HG03439 (cell line): ENCODE measurements around the gene HPGDS.
"Not testable (repeated sequence)": the region's sequence is repeated elsewhere in the genome, so short reads cannot be mapped to it uniquely, and the experiment has no call there.

ENCODE experiments used
- ATAC-seq: cut with Tn5 transposase; IDR thresholded peaks from one replicate; pipeline ENCODE4 v1.9.1; 2021; ENCODE audit warnings: mild to moderate bottlenecking, moderate library complexity; ENCODE audit not compliant: unreplicated experiment

HPGDS gene

GRCh38 chr4:94332983-94333590 lies 9.5 kb downstream of the HPGDS start:
- no peak for ATAC-seq

- no peak for ATAC-seq
Measured at GRCh38 chr4:94329933-94330332, 12.7 kb downstream of the HPGDS start.

GRCh38 chr4:94325835-94326234 lies 16.8 kb downstream of the HPGDS start:
- no peak for ATAC-seq

DNA sequence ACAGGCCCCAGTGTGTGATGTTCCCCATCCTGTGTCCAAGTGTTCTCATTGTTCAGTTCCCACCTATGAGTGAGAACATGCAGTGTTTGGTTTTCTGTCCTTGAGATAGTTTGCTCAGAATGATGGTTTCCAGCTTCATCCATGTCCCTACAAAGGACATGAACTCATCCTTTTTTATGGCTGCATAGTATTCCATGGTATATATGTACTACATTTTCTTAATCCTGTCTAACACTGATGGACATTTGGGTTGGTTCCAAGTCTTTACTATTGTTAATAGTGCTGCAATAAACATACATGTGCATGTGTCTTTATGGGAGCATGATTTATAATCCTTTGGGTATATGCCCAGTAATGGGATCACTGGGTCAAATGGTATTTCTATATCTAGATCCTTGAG lies 22.7 kb downstream of the HPGDS start:
- ATAC-seq: not testable (repeated sequence)

DNA sequence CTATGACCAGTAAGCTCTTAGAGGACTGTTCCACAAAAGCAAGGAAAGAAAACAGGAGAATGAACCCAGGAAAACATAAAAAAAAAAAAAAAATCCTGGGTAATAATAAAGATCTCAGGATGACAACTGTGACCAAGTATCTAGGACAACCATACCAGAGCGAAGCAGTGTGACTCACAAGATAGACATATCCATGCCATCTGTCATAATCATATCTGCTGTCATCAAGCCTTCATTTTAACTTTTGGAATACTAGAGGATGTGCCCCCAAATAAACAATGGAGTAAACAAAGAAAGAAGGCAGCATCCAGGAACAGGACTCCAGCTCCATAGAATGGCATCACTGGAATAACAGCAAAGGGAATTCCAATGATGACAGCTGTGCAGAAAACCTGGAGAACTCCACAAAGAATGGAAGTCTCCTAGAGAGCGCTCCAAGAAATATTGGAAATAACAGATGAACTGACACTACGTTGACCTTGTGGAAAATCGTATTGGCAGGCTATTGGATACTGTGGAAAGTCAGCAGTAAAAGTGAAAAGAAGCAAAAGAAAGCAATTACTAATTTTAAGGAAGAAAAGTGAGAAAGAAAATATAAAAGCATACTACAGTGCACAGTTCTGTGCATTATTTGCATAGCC lies 35.3 kb downstream of the HPGDS start:
- no peak for ATAC-seq

- ATAC-seq: no peak
Measured at GRCh38 chr4:94306713-94307112, 35.9 kb downstream of the HPGDS start.

DNA sequence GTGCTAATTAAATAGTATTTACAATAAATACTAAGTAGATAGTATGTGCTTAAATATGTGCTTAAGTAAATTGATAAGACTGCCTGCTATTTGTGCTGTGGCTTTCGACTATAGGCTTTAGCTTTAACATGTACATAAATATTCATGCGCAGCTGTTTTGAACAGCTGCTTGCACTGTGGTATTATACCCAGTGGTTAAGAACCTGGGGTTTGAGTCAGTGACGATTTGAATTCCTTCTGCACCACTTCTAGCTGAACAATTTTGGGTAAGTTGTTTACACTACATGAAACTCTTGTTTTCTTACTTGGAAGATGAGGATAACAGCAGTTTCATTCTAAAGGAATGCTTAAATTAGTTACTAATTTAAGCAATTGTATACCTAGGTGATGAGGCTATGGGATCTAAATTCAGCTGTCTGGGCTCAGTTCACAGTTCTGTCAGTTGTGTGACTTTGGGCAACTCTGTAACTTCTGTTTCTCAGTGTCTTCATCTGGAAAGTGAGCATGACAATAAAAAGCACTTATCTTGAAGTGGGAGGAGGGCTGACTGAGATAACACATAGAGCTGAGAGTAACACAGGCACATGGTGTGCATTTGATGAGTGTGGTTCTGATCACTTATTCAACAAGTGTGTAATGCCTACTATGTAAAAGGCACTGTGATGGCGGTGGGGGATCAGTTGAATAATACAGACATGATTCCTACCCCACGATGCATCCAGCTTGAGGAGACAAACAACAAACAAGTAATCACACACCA lies 37.0 kb downstream of the HPGDS start:
- ATAC-seq: no peak

DNA sequence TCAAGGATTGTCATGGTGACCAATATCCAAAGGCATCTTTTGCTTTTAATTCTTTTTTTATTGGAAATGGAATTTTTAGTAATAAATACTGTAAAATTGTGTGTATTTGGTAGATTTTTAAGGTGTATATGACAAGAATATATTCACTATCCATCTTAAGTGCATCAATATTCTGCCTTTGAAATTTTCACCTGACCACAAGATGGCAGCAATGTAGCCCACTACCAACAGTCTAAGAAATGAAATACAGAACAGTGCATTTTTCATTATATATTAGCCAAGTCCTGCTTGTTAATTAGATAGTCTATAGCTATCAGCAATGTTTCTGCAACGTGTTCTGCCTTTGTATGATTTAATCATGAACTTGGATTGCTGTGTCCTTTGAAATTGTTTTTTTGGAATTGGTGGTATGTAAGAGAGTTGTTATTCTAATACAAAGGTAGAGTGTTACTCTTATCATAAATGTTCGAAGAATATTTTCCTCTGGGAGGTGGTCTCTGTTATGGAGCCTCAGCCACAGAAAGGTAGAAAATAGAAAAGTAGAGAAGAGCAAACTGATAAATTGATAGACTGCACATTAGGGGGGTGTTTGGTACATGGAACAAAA lies 38.2 kb downstream of the HPGDS start:
- peak; percentile 56 for ATAC-seq

- no peak for ATAC-seq
Measured at GRCh38 chr4:94302191-94302590, 40.4 kb downstream of the HPGDS start.

DNA sequence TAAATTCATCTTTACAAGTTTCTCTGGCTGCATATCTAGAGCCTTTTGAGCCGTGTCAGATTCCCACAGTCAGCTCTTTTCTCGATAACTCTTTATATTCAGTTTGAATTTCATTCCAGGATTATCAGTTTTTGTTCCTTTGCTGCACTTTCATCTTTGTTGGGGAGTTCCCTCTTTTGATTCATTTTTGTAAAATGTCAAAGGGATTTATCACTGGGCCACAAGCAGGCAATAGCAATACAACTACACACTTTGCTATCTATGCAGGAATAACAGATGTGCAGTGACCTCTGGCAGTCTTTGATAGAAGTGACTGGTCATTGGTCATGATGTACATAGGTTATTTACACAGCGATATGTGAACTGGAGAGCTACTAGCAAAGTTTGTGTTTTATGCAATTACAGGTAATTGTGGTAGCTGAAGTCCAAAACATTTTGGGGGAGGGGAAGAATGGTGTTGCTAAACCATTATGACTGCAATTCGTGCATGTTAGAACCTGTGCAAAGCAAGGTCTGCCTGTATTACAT lies 43.8 kb downstream of the HPGDS start:
- no peak for ATAC-seq

GRCh38 chr4:94295473-94295872 lies 47.2 kb downstream of the HPGDS start:
- ATAC-seq: not testable (repeated sequence)

GRCh38 chr4:94293981-94294380 lies 48.7 kb downstream of the HPGDS start:
- not testable (repeated sequence) for ATAC-seq

GRCh38 chr4:94290245-94290644 lies 52.4 kb downstream of the HPGDS start:
- ATAC-seq: no peak

GRCh38 chr4:94285666-94286065 lies 57.0 kb downstream of the HPGDS start:
- ATAC-seq: no peak

DNA sequence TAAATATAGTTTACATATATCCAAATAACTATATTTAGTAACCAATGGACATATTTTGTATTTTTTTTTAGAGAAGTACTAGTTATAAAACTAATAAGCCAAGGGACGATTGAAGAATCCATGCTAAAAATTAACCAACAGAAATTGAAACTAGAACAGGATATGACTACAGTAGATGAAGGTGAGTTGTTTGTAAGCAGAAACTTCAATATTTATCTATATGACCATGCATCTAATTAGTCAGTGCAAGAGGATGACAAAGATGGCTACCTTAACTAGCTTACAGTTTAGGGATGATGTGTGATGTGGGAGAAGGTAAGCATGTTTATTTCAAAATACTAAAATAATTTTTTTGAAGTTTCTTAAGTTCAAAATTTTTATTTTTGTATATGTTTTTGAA lies 57.7 kb downstream of the HPGDS start:
- ATAC-seq: no peak

DNA sequence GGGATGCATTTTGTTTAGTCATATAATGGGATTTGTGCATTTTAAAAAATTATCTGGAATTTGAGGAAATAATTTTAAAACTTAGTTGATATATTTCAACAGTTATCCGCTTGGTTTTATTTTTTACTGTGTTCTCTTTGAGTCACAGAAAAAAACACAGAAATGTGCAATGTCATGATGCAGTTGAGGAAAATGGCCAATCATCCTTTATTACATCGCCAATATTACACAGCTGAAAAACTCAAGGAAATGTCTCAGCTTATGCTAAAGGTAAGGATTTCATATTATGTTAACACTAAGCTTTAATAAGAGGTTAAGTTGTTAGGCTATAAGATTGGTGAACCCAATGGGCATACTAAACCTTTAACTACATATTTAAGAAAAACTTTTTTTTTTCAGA lies 63.9 kb downstream of the HPGDS start:
- ATAC-seq: no peak

DNA sequence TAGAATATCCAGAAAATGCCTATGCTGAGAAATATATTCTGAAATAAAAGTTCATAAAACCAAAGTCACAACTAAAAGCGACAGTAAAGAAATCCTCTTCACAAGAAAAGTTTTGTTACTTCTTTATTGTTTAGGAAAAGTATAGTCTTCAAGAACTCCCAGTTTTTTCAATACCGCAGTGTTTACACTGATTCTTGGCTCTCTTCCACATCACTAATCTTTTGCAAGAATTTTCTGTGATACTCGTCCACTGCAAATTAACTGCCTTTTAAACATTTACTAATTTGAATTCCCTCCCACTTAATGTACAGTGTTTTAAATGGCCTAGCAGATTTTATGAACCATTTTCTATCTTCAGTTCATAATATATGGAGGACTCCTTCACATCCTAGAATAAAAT lies 65.1 kb downstream of the HPGDS start:
- ATAC-seq: no peak

DNA sequence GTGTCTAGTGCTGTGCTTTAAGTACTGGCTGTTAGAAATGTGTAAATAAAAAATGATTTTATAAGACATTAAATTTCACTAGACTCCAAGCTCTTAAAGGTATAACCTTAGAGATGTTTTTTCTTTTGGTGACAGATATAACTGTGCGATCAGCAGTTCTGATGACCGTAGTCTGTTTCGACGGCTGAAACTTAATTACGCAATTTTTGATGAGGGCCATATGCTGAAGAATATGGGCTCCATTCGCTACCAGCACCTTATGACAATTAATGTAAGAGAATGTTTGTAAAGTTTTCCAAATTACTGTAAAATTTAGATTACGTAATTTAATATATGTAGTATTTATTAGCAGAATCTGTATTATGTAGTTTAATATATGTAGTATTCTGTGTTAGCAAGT lies 66.4 kb downstream of the HPGDS start:
- no peak for ATAC-seq

- ATAC-seq: no peak
Measured at GRCh38 chr4:94274912-94275311, 67.7 kb downstream of the HPGDS start.

GRCh38 chr4:94271248-94271647 lies 71.4 kb downstream of the HPGDS start:
- no peak for ATAC-seq

DNA sequence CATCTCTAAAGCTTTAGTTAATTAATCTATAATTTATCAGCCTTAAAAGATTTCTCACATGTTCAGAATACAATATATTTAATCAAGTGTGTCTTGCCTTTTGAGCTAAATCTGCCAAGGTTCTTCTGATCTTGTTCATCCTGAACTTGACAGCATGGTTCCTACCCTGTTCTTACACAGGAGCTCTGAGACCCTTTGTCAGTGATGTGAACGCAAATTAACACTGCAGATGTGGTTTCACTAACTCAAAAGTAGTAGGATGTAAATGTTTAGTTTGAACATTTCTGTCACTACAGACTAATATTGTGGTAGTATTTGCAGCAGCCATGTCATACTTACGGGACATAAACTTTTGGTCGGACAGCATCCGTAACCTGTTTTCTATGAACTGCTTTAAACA lies 75.6 kb downstream of the HPGDS start:
- no peak for ATAC-seq
